GM12865 (cell line): ENCODE results near the gene DEUP1.
"Not testable (repeated sequence)": the region's sequence is repeated elsewhere in the genome, so short reads cannot be mapped to it uniquely, and the experiment has no call there.

Experiments
- DNase-seq: peaks from one replicate; pipeline ENCODE4 v3.0.0; 2010; ENCODE audit warnings: low read depth
- H3K4me3 ChIP-seq: 2 replicates; pipeline ENCODE4 v1.5.1; 2011; ENCODE audit warnings: mild to moderate bottlenecking, low read depth, low read length, control low read depth
- CTCF ChIP-seq: IDR thresholded peaks from 2 replicates; pipeline ENCODE4 v1.5.1; 2011; ENCODE audit warnings: low read length, control low read depth, low read depth, inconsistent platforms; ENCODE audit not compliant: insufficient read depth; ENCODE audit errors: missing control alignments

DEUP1 gene

GRCh38 chr11:93291898-93292297, 38.6 kb upstream of the DEUP1 start:
- TF ChIP-seq CTCF, result no peak
- no peak for DNase-seq
- H3K4me3 ChIP-seq, result no peak overlapping the region

- TF ChIP-seq CTCF, result no peak
- H3K4me3 ChIP-seq, result no peak overlapping the region
- no peak for DNase-seq
Measured at GRCh38 chr11:93295921-93296575, 34.5 kb upstream of the DEUP1 start.

GRCh38 chr11:93303689-93304088, 26.9 kb upstream of the DEUP1 start:
- TF ChIP-seq CTCF, result no peak
- DNase-seq, result no peak

GRCh38 chr11:93314399-93314798, 16.1 kb upstream of the DEUP1 start:
- H3K4me3 ChIP-seq, DNase-seq: not testable (repeated sequence)

More at GRCh38 chr11:93303689-93304088, 26.9 kb upstream of the DEUP1 start:
- H3K4me3 ChIP-seq, result no peak overlapping the region

GRCh38 chr11:93319224-93319839, 11.2 kb upstream of the DEUP1 start:
- no peak for TF ChIP-seq CTCF
- DNase-seq, result no peak
- no peak overlapping the region for H3K4me3 ChIP-seq

- no peak for TF ChIP-seq CTCF
- no peak for DNase-seq
- no peak overlapping the region for H3K4me3 ChIP-seq
Measured at GRCh38 chr11:93320230-93320629, 10.3 kb upstream of the DEUP1 start.

- H3K4me3 ChIP-seq, result no peak overlapping the region
- DNase-seq, result no peak
- no peak for TF ChIP-seq CTCF
Measured at GRCh38 chr11:93322207-93322606, 8.3 kb upstream of the DEUP1 start.
